Epithelial cell of alveolus of lung (primary cell): ENCODE data around the gene LEF1. TPM values are rescaled to one million over a fixed set of nuclear protein-coding genes. Genes with fewer than 3 reads are reported as not detected.

Experiments used
- total RNA-seq: library from RNA; depleted of rRNA; stranded (reverse); fragments of >200 nt; gene quantifications from 2 replicates; pipeline ENCODE4 v1.2.1, GENCODE V29; 2015

The LEF1 gene
- total RNA-seq: 12.9 and 29.2 TPM in 2 replicates

DNA sequence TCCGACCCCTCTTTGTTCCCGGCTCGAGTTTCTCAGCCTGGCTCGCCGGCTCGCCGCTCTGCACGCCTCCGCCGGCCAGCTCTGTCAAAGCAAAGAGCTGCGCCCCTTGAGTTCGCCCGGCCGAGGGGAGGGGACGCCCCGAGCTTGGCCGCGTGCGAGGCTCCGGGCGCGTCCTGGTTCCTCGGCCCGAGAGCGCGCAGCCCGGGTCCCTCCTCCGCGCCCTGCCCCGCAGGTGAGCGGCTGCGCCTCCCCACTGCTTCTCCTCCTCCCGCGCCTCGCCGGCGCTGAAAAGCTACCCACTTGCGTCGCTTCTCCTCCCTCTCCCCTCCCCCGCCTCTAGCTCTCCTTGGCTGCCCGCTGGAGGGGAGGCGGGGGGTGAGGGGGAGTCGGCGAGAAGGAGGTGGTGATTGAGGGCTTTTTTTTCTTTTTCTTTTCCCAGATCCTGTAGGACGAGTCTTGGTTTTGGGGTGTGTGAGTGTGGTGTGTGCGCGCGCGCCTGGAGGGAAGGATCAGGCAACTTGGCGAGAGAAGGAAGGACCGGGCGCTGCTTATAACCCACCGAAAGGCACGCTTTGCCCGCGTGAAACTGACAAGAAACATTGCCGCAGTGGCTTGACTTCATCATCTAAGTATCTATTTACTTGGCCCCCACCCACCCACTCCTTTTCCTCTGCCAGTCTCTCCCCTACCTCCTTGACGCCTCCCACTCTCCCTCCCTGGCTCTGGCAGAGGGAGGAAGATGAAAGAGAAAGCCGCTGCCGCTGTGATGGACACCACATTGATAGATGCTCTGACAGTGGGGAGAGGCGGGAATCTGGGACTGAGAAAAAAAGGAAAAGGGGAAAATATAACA lies at the start of gene LEF1:
Gene LEF1, minus strand, starts transcription at position 262 of the 853 bp plus-strand sequence. CDS start 1,165 bp downstream, outside the sequence.

Other genes starting within 250 kb of the LEF1 start
- 3.2 and 6.9 TPM in 2 replicates for gene CYP2U1, start 237.4 kb downstream of the LEF1 start, total RNA-seq
- 18.4 and 21.9 TPM in 2 replicates for gene HADH, start 179.0 kb downstream of the LEF1 start, total RNA-seq